HG03039 (cell line): ENCODE data around the gene TOMM40.
A peak's percentile ranks its signal among the peaks of the same experiment; 100 is the strongest.
"Not testable (repeated sequence)": the region's sequence is repeated elsewhere in the genome, so short reads cannot be mapped to it uniquely, and the experiment has no call there.

Experiments
- ATAC-seq: cut with Tn5 transposase; IDR thresholded peaks from one replicate; pipeline ENCODE4 v1.9.1; 2021; ENCODE audit warnings: mild to moderate bottlenecking, moderate library complexity; ENCODE audit not compliant: unreplicated experiment

TOMM40 gene

DNA sequence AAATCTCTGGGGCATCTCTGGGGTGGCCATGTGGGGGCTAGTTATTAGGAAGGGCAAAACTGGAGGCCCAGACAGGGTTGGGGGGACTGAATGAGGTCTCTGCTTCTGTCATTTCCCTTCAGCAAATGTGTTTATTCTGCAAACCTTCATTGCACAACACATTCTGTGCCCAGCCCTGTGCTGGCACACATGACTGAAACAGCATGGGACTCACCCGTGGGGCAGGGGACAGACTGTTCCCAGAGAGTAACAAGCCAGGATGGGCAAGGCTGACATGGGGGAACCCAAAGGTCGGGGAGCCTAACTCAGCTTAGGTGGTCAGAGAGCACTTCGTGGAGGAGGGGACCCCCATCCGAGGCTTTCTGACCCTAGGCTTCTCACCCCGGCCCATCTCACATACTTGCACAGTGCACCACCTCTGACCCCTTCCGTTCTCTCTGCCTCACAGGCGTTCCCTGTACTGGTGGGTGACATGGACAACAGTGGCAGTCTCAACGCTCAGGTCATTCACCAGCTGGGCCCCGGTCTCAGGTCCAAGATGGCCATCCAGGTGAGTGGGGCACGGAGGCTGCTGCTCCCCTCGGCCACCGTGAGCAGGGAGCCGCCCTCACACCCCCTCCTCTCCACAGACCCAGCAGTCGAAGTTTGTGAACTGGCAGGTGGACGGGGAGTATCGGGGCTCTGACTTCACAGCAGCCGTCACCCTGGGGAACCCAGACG is 2.4 kb downstream of the TOMM40 start:
- ATAC-seq = no peak

DNA sequence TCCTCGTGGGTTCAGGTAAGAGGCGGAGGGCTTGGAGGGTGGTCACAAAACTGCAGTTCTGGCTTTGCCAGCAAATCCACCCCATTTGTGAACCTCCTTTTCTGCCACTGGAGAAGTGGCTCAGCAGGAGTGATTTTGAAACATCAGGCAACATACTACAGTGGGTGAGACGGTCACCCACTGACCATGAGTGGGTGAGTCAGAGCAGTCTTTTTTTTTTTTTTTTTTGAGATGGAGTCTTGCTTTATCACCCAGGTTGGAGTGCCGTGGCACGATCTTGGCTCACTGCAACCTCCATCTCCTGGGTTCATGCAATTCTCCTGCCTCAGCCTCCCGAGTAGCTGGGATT is 3.0 kb downstream of the TOMM40 start:
- no peak for ATAC-seq

DNA sequence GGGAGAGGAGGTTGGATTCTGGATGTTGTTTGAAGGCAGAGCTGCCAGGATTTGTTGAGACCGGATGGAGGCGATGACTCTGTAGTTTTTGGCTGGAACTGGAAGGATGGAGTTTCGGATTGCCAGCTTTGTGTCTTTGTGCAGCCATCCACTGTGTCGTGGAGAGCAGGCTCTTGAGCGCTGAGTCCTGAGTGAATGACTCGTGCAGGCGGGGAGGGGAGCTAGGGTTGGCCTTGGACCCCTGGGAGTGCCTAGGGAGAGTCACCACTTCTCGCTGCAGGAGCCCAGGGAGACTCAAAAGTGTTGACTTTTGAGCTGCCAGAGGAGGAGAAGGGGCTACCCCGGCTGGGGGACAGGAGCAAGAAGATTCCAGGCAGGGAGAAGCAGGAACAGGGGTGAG is 3.9 kb downstream of the TOMM40 start:
- no peak for ATAC-seq

DNA sequence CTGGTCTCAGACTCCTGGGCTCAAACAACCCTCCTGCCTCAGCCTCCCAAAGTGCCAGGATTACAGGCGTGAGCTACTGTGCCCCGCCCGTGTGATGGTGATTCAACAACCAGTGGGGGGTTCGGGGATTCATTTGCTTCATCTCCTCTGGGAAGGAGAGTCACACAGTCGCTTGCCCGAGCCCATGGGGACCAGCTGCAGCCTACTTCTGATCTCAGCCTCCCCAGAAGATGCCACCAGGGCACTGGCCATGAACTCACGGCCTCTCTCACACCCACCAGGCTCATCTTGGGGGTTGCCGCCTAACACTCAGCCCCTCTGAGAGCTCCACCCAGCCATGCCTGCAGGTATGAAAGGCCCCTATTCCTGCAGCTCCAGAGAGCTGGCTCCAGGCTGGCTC is 6.8 kb downstream of the TOMM40 start:
- no peak for ATAC-seq

DNA sequence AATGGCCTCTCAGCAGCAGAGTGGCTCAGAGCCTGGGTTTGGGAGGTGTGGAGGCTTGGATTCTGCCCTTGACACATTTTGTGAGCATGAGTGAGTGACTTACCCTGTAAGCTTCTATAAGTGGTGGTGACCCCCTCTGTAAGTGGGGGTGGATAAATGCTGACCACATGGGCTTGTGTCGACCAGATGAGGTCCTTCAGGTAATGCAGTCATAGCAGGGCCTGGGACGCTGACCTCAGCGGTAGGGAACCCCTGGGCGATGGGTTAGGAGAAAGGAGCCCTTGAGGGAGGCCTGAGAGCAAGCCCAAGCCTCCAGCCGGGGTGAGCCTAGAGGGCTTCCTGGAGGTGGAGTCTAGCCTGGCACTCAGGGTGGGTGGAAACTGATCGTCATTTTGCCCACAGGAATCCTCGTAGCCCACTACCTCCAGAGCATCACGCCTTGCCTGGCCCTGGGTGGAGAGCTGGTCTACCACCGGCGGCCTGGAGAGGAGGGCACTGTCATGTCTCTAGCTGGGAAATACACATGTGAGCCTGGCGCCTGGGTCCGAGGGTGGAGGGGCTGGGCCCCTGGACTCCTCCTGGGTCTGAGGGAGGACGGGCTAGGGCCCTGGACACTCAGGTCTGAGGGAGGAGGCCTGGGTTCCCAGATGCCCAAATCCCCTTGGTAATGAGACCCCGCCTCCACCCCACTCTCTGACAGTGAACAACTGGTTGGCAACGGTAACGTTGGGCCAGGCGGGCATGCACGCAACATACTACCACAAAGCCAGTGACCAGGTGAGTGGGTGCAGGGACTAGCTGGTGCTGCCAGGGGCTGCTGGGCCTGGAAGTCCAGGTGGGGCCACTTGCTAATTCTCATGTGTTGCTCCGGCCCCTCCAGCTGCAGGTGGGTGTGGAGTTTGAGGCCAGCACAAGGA is 9.5 kb downstream of the TOMM40 start:
- ATAC-seq = no peak

DNA sequence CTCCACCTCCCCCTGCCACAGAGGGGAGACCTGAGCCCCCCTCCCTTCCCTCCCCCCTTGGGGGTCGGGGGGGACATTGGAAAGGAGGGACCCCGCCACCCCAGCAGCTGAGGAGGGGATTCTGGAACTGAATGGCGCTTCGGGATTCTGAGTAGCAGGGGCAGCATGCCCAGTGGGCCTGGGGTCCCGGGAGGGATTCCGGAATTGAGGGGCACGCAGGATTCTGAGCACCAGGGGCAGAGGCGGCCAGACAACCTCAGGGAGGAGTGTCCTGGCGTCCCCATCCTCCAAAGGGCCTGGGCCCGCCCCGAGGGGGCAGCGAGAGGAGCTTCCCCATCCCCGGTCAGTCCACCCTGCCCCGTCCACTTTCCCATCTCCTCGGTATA is 12.2 kb downstream of the TOMM40 start:
- no peak for ATAC-seq

DNA sequence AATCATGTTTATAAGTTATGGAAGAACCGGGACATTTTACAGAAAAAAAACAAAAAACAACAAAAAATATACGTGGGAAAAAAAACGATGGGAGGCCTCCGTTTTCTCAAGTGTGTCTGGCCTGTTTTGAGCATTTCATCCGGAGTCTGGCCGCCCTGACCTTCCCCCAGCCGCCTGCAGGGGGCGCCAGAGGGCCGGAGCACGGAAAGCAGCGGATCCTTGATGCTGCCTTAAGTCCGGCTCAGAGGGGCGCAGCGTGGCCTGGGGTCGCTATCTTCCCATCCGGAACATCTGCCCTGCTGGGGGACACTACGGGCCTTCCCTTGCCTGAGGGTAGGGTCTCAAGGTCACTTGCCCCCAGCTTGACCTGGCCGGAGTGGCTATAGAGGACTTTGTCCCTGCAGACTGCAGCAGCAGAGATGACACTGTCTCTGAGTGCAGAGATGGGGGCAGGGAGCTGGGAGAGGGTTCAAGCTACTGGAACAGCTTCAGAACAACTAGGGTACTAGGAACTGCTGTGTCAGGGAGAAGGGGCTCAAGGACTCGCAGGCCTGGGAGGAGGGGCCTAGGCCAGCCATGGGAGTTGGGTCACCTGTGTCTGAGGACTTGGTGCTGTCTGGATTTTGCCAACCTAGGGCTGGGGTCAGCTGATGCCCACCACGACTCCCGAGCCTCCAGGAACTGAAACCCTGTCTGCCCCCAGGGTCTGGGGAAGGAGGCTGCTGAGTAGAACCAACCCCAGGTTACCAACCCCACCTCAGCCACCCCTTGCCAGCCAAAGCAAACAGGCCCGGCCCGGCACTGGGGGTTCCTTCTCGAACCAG is 12.8 kb downstream of the TOMM40 start:
- ATAC-seq = no peak

DNA sequence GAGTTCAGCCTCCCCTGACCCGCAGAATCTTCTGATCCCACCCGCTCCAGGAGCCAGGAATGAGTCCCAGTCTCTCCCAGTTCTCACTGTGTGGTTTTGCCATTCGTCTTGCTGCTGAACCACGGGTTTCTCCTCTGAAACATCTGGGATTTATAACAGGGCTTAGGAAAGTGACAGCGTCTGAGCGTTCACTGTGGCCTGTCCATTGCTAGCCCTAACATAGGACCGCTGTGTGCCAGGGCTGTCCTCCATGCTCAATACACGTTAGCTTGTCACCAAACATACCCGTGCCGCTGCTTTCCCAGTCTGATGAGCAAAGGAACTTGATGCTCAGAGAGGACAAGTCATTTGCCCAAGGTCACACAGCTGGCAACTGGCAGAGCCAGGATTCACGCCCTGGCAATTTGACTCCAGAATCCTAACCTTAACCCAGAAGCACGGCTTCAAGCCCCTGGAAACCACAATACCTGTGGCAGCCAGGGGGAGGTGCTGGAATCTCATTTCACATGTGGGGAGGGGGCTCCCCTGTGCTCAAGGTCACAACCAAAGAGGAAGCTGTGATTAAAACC is 13.5 kb downstream of the TOMM40 start:
- ATAC-seq = no peak

DNA sequence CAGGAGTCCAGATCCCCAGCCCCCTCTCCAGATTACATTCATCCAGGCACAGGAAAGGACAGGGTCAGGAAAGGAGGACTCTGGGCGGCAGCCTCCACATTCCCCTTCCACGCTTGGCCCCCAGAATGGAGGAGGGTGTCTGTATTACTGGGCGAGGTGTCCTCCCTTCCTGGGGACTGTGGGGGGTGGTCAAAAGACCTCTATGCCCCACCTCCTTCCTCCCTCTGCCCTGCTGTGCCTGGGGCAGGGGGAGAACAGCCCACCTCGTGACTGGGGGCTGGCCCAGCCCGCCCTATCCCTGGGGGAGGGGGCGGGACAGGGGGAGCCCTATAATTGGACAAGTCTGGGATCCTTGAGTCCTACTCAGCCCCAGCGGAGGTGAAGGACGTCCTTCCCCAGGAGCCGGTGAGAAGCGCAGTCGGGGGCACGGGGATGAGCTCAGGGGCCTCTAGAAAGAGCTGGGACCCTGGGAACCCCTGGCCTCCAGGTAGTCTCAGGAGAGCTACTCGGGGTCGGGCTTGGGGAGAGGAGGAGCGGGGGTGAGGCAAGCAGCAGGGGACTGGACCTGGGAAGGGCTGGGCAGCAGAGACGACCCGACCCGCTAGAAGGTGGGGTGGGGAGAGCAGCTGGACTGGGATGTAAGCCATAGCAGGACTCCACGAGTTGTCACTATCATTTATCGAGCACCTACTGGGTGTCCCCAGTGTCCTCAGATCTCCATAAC is 14.5 kb downstream of the TOMM40 start, which contains the start of gene APOE:
Gene APOE (plus strand): TSS at position 360 of the 724 bp plus-strand sequence. CDS start 829 bp downstream, outside the sequence.
- ATAC-seq = no peak

DNA sequence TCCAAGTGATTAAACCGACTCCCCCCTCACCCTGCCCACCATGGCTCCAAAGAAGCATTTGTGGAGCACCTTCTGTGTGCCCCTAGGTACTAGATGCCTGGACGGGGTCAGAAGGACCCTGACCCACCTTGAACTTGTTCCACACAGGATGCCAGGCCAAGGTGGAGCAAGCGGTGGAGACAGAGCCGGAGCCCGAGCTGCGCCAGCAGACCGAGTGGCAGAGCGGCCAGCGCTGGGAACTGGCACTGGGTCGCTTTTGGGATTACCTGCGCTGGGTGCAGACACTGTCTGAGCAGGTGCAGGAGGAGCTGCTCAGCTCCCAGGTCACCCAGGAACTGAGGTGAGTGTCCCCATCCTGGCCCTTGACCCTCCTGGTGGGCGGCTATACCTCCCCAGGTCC is 16.6 kb downstream of the TOMM40 start:
- no peak for ATAC-seq

DNA sequence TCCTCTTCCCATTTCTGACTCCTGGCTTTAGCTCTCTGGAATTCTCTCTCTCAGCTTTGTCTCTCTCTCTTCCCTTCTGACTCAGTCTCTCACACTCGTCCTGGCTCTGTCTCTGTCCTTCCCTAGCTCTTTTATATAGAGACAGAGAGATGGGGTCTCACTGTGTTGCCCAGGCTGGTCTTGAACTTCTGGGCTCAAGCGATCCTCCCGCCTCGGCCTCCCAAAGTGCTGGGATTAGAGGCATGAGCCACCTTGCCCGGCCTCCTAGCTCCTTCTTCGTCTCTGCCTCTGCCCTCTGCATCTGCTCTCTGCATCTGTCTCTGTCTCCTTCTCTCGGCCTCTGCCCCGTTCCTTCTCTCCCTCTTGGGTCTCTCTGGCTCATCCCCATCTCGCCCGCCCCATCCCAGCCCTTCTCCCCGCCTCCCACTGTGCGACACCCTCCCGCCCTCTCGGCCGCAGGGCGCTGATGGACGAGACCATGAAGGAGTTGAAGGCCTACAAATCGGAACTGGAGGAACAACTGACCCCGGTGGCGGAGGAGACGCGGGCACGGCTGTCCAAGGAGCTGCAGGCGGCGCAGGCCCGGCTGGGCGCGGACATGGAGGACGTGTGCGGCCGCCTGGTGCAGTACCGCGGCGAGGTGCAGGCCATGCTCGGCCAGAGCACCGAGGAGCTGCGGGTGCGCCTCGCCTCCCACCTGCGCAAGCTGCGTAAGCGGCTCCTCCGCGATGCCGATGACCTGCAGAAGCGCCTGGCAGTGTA is 17.2 kb downstream of the TOMM40 start:
- no peak for ATAC-seq

DNA sequence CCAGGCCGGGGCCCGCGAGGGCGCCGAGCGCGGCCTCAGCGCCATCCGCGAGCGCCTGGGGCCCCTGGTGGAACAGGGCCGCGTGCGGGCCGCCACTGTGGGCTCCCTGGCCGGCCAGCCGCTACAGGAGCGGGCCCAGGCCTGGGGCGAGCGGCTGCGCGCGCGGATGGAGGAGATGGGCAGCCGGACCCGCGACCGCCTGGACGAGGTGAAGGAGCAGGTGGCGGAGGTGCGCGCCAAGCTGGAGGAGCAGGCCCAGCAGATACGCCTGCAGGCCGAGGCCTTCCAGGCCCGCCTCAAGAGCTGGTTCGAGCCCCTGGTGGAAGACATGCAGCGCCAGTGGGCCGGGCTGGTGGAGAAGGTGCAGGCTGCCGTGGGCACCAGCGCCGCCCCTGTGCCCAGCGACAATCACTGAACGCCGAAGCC is 17.8 kb downstream of the TOMM40 start:
- no peak for ATAC-seq

DNA sequence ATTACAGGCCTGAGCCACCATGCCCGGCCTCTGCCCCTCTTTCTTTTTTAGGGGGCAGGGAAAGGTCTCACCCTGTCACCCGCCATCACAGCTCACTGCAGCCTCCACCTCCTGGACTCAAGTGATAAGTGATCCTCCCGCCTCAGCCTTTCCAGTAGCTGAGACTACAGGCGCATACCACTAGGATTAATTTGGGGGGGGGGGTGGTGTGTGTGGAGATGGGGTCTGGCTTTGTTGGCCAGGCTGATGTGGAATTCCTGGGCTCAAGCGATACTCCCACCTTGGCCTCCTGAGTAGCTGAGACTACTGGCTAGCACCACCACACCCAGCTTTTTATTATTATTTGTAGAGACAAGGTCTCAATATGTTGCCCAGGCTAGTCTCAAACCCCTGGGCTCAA is 18.7 kb downstream of the TOMM40 start:
- no peak for ATAC-seq

DNA sequence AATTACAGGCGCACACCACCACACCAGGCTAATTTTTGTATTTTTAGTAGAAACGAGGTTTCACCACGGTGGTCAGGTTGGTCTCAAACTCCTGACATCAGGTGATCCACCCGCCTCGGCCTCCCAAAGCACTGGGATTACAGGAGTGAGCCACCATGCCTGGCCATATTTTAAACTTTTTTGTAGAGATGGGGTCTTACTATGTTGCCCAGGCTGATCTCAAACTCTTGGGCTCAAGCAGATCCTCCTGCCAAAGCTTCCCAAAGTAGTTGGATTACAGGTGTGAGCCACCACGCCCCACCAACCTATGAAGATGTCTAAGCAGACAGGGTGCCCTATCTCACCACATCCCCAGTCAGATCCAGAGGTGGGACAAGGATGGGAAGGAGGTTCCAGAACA is 20.8 kb downstream of the TOMM40 start:
- ATAC-seq = not testable (repeated sequence)

DNA sequence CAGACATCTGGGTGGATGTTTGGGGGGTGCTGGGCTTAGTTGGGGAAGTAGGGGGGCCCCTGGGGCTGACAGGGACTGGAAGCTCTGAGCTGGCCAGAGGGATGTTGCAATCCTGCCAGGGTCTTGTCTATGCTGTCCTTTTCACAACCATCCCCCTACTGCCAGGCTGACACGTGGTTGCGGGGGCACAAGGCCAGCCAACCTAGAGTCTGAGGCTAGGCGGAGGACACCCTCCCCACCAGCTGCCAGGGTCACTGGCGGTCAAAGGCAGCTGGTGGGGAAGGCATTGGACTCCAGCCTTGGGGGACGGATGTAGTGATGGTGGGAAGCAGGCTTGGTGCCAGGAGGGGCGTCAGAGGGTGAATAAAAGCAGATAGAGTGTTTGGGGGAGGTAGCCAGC is 21.8 kb downstream of the TOMM40 start:
- no peak for ATAC-seq

DNA sequence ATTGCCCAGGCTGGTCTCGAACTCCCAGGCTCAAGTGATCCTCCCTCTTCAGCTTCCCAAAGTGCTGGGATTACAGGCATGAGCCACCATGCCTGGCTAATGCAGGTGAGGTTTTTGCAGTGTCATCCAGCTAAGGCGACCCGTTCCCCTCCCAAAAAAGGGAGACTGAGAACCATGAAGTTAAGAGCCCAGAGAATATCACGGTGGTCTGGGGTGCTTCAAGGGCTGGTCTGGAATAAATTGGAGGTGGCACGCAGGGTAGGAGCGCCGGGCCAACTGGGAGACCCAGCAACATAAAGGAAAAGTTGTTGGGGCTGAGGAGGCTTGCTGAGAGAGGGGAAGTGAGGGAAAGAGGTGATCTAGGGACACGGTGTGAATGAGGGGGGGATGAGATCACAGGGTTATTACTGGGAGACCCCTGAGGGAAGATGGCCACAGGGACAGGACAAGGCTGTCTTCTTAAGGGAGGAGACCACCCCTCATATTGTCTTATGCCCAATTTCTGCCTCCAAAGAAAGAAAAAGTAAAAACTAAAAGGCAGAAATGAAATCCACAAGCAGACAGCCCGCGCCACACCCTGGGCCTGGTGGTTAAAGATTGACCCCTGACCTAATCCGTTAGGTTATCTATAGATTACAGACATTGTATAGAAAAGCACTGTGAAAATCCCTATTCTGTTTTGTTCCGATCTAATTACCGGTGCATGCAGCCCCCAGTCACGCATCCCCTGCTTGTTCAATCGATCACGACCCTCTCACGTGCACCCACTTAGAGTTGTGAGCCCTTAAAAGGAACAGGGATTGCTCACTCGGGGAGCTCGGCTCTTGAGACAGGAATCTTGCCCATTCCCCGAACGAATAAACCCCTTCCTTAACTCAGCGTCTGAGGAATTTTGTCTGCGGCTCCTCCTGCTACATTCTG is 22.7 kb downstream of the TOMM40 start:
- not testable (repeated sequence) for ATAC-seq

DNA sequence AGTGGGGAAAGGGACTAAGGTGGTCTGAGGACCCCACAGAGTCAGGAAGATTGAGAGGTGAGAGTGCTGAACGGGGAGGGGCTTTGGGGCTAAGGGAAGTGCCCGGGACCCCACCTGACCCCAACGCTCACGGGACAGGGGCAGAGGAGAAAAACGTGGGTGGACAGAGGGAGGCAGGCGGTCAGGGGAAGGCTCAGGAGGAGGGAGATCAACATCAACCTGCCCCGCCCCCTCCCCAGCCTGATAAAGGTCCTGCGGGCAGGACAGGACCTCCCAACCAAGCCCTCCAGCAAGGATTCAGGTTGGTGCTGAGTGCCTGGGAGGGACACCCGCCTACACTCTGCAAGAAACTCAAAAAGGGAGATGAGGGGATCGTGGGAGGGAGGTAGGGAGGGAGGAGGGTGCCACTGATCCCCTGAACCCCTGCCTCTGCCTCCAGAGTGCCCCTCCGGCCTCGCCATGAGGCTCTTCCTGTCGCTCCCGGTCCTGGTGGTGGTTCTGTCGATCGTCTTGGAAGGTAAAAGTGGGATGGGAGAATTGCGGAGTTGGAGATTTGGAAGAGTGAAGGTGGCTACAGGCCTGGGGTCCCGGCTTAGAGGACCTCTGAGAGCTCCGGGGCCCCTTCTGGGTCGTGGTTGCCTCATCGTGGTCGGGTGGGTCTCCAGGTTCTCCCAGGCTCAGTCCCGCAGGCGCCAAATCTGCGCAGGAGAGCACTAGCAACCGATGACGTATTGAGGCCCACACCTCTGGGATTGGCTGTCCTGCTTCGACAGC is 23.6 kb downstream of the TOMM40 start, which contains the start of gene APOC1:
Gene APOC1 (plus strand): TSS at position 176 of the 774 bp plus-strand sequence. CDS start 284 bp downstream, at position 460.
- peak; percentile 83 for ATAC-seq
